ENCODE measurements around the gene STK39.

Gene STK39

DNA sequence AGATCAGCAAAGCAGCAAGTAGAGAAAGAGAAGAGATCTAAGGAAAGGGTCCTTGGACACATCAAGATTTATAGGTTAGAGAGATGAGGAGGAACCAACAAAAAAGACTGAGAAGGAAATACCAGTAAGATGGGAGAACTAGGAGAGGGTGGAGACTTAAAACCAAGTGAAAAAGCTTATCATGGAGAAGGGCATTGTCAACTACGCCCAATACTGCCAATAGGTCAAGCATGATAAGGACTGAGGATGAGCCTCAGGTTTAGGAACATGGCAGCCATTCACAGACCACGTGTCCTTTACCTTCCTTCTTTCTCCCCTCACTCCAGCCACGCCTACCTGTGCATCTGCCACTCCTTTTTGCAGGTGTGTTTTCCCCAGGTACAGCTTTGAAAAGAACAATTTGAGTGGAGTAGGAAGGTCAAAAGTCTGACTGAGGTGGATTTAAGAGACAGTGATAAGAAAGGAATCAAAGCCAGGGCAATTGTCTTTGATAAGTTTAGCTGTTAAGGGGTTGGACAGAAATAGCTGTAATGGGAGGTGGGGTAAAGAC, 238.7 kb downstream of the STK39 start:
- Histone ChIP-seq H3K4me3 (ENCODE audit: insufficient read length, low read depth) (no peak overlapping the region), H3K9me3 (ENCODE audit: insufficient read depth, low read length) (no peaks in the 10 kb centered on the region), H3K9ac (ENCODE audit: insufficient read length, low read depth) (no peak overlapping the region), H3K27me3 (ENCODE audit: insufficient read depth, insufficient read length) (no peaks in the 10 kb centered on the region), H3K36me3 (ENCODE audit: insufficient read depth, insufficient read length, low read length) (no peaks in the 10 kb centered on the region), H3K4me1 (ENCODE audit: insufficient read depth, insufficient read length) (no peaks in the 10 kb centered on the region)
- TF ChIP-seq SUZ12 (IDR thresholded peaks at IDR 0.05; ENCODE audit: extremely low read depth, insufficient read depth, insufficient read length) (no peak), YY1 (IDR thresholded peaks at IDR 0.05; ENCODE audit: insufficient read depth, insufficient read length) (no peak), ZNF274 (IDR thresholded peaks at IDR 0.05; ENCODE audit: low read depth, low read length) (no peak)
- no peak for DNase-seq (ENCODE audit: low read depth, low spot score)

DNA sequence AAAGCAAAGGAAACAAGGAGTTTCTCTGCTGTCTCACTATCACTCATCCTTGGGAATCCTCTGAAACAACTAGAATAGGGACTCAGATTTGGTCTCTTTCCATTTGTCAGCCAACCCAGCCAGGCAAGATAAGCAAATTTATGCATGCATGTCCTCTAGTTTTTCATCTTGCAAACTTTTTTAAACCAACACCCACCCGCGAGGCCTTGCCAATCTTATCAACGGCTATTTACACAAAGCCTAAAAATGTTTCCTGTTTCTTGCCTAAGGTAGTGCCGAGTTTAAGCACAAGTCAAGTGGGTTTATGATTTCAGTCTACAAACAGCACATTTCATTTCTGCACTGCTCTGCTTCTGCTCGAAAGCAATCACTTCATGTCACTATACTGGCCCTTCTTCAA, 240.9 kb downstream of the STK39 start:
- Histone ChIP-seq H3K9ac (ENCODE audit: insufficient read length, low read depth) (no peak overlapping the region), H3K9me3 (ENCODE audit: insufficient read depth, low read length) (no peaks in the 10 kb centered on the region), H3K4me3 (ENCODE audit: insufficient read length, low read depth) (no peak overlapping the region), H3K36me3 (ENCODE audit: insufficient read depth, insufficient read length, low read length) (no peaks in the 10 kb centered on the region), H3K27me3 (ENCODE audit: insufficient read depth, insufficient read length) (no peaks in the 10 kb centered on the region), H3K4me1 (ENCODE audit: insufficient read depth, insufficient read length) (no peaks in the 10 kb centered on the region)
- no peak for TF ChIP-seq ZNF274 (IDR thresholded peaks at IDR 0.05; ENCODE audit: low read depth, low read length)
- TF ChIP-seq YY1 (IDR thresholded peaks at IDR 0.05; ENCODE audit: insufficient read depth, insufficient read length), result no peak
- no peak for TF ChIP-seq SUZ12 (IDR thresholded peaks at IDR 0.05; ENCODE audit: extremely low read depth, insufficient read depth, insufficient read length)
- no peak for DNase-seq (ENCODE audit: low read depth, low spot score)

- H3K4me3 ChIP-seq (ENCODE audit: insufficient read length, low read depth), result no peak overlapping the region
- no peak for DNase-seq (ENCODE audit: low read depth, low spot score)
- no peaks in the 10 kb centered on the region for H3K36me3 ChIP-seq (ENCODE audit: insufficient read depth, insufficient read length, low read length)
- H3K9me3 ChIP-seq (ENCODE audit: insufficient read depth, low read length), result no peaks in the 10 kb centered on the region
- no peaks in the 10 kb centered on the region for H3K27me3 ChIP-seq (ENCODE audit: insufficient read depth, insufficient read length)
- H3K4me1 ChIP-seq (ENCODE audit: insufficient read depth, insufficient read length), result no peaks in the 10 kb centered on the region
- TF ChIP-seq YY1 (IDR thresholded peaks at IDR 0.05; ENCODE audit: insufficient read depth, insufficient read length), result no peak
- no peak for TF ChIP-seq SUZ12 (IDR thresholded peaks at IDR 0.05; ENCODE audit: extremely low read depth, insufficient read depth, insufficient read length)
- TF ChIP-seq ZNF274 (IDR thresholded peaks at IDR 0.05; ENCODE audit: low read depth, low read length), result no peak
- no peak overlapping the region for H3K9ac ChIP-seq (ENCODE audit: insufficient read length, low read depth)
Measured at GRCh38 chr2:168005586-168005985, 241.8 kb downstream of the STK39 start.

GRCh38 chr2:168003876-168004275, 243.5 kb downstream of the STK39 start:
- Histone ChIP-seq H3K4me3 (ENCODE audit: insufficient read length, low read depth) (no peak overlapping the region), H3K9ac (ENCODE audit: insufficient read length, low read depth) (no peak overlapping the region), H3K9me3 (ENCODE audit: insufficient read depth, low read length) (no peaks in the 10 kb centered on the region), H3K4me1 (ENCODE audit: insufficient read depth, insufficient read length) (no peaks in the 10 kb centered on the region), H3K27me3 (ENCODE audit: insufficient read depth, insufficient read length) (no peaks in the 10 kb centered on the region), H3K36me3 (ENCODE audit: insufficient read depth, insufficient read length, low read length) (no peaks in the 10 kb centered on the region)
- DNase-seq (ENCODE audit: low read depth, low spot score), result no peak
- TF ChIP-seq YY1 (IDR thresholded peaks at IDR 0.05; ENCODE audit: insufficient read depth, insufficient read length), result no peak
- TF ChIP-seq ZNF274 (IDR thresholded peaks at IDR 0.05; ENCODE audit: low read depth, low read length), result no peak
- no peak for TF ChIP-seq SUZ12 (IDR thresholded peaks at IDR 0.05; ENCODE audit: extremely low read depth, insufficient read depth, insufficient read length)

- H3K9ac ChIP-seq (ENCODE audit: insufficient read length, low read depth), result no peak overlapping the region
- H3K27me3 ChIP-seq (ENCODE audit: insufficient read depth, insufficient read length), result no peaks in the 10 kb centered on the region
- DNase-seq (ENCODE audit: low read depth, low spot score), result no peak
- no peaks in the 10 kb centered on the region for H3K36me3 ChIP-seq (ENCODE audit: insufficient read depth, insufficient read length, low read length)
- H3K9me3 ChIP-seq (ENCODE audit: insufficient read depth, low read length), result no peaks in the 10 kb centered on the region
- TF ChIP-seq SUZ12 (IDR thresholded peaks at IDR 0.05; ENCODE audit: extremely low read depth, insufficient read depth, insufficient read length) (no peak), YY1 (IDR thresholded peaks at IDR 0.05; ENCODE audit: insufficient read depth, insufficient read length) (no peak), ZNF274 (IDR thresholded peaks at IDR 0.05; ENCODE audit: low read depth, low read length) (no peak)
- no peaks in the 10 kb centered on the region for H3K4me1 ChIP-seq (ENCODE audit: insufficient read depth, insufficient read length)
- no peak overlapping the region for H3K4me3 ChIP-seq (ENCODE audit: insufficient read length, low read depth)
Measured at GRCh38 chr2:168002021-168002553, 245.3 kb downstream of the STK39 start.

- Histone ChIP-seq H3K9me3 (ENCODE audit: insufficient read depth, low read length) (no peaks in the 10 kb centered on the region), H3K36me3 (ENCODE audit: insufficient read depth, insufficient read length, low read length) (no peaks in the 10 kb centered on the region), H3K9ac (ENCODE audit: insufficient read length, low read depth) (no peak overlapping the region), H3K27me3 (ENCODE audit: insufficient read depth, insufficient read length) (no peaks in the 10 kb centered on the region), H3K4me3 (ENCODE audit: insufficient read length, low read depth) (no peak overlapping the region), H3K4me1 (ENCODE audit: insufficient read depth, insufficient read length) (peaks cover 3% of the 10 kb centered on the region)
- DNase-seq (ENCODE audit: low read depth, low spot score), result no peak
- TF ChIP-seq ZNF274 (IDR thresholded peaks at IDR 0.05; ENCODE audit: low read depth, low read length) (no peak), SUZ12 (IDR thresholded peaks at IDR 0.05; ENCODE audit: extremely low read depth, insufficient read depth, insufficient read length) (no peak), YY1 (IDR thresholded peaks at IDR 0.05; ENCODE audit: insufficient read depth, insufficient read length) (no peak)
Measured at GRCh38 chr2:167992278-167992677, 255.1 kb downstream of the STK39 start.

DNA sequence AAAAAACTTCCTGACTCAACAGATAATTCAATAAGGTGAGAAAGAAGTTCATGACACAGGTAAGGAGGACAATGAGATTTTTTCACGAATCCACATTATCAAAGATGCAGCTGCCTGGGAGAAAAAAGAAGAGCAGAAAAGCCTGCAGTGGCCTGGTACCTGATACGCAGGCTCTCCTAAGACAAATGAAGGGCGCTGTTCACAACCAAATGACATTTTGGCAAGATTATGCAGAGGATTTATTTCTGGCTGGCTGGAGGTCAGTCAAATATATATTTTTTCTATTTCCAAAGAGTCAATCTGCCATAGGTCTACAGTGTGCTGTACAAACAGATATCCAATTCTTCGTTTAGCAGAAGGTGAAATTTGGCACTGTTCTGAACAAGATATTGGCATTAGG, 257.3 kb downstream of the STK39 start:
- Histone ChIP-seq H3K9me3 (ENCODE audit: insufficient read depth, low read length) (no peaks in the 10 kb centered on the region), H3K4me1 (ENCODE audit: insufficient read depth, insufficient read length) (peaks cover 3% of the 10 kb centered on the region), H3K9ac (ENCODE audit: insufficient read length, low read depth) (no peak overlapping the region), H3K4me3 (ENCODE audit: insufficient read length, low read depth) (no peak overlapping the region), H3K36me3 (ENCODE audit: insufficient read depth, insufficient read length, low read length) (no peaks in the 10 kb centered on the region), H3K27me3 (ENCODE audit: insufficient read depth, insufficient read length) (no peaks in the 10 kb centered on the region)
- TF ChIP-seq SUZ12 (IDR thresholded peaks at IDR 0.05; ENCODE audit: extremely low read depth, insufficient read depth, insufficient read length), result no peak
- no peak for TF ChIP-seq YY1 (IDR thresholded peaks at IDR 0.05; ENCODE audit: insufficient read depth, insufficient read length)
- TF ChIP-seq ZNF274 (IDR thresholded peaks at IDR 0.05; ENCODE audit: low read depth, low read length), result no peak
- no peak for DNase-seq (ENCODE audit: low read depth, low spot score)
